ENCODE results near the gene MLLT1. TPM values are rescaled to one million over a fixed set of nuclear protein-coding genes. Genes with fewer than 3 reads are reported as not detected.

MLLT1 gene
- total RNA-seq, 1 donor, result 15.9 TPM

GRCh38 chr19:6213696-6214641 lies 65.8 kb downstream of the MLLT1 start:
- no peak for TF ChIP-seq CTCF (IDR thresholded peaks at IDR 0.05; ENCODE audit: extremely low read depth, low read depth, low read length)
- H3K4me3 ChIP-seq (ENCODE audit: insufficient read depth, low read length), result no peak overlapping the region
- H3K4me1 ChIP-seq (ENCODE audit: insufficient read depth, low read length), result no peaks in the 10 kb centered on the region
- DNase-seq (ENCODE audit: insufficient read length, low spot score, missing footprints), result peak; percentile 80
- H3K36me3 ChIP-seq (ENCODE audit: insufficient read depth, low read length), result peaks cover 3% of the 10 kb centered on the region
- H4K20me1 ChIP-seq (ENCODE audit: insufficient read depth, low read length), result peaks cover 14% of the 10 kb centered on the region
- H3K9me3 ChIP-seq (ENCODE audit: low read depth, low read length), result no peaks in the 10 kb centered on the region
- no peak overlapping the region for H2AFZ ChIP-seq (ENCODE audit: low read length)
- no peaks in the 10 kb centered on the region for H3K27me3 ChIP-seq (ENCODE audit: insufficient read depth, low read length)
- no peak overlapping the region for H3K4me2 ChIP-seq (ENCODE audit: insufficient read depth, low read length)
- H3K79me2 ChIP-seq (ENCODE audit: insufficient read depth, low read length), result peaks cover 3% of the 10 kb centered on the region
- H3K27ac ChIP-seq (ENCODE audit: low read depth, low read length), result no peak overlapping the region

DNA sequence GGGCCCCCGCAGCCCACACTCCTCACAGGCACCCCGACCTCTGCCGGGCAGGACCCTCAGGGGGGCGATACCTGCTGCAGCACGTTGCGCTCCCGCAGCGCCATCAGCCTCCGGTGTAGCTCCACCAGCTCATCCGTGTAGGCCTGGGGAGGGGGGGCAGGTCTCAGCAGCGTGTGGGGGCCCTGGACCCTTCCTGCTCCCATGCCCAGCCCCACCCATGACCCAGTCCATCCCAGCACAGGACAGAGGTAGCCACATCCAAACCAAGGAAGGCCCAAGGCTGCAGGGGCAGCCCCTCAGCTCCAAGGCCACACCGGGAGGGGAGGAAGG lies 66.5 kb downstream of the MLLT1 start:
- no peak overlapping the region for H3K4me2 ChIP-seq (ENCODE audit: insufficient read depth, low read length)
- no peaks in the 10 kb centered on the region for H3K27me3 ChIP-seq (ENCODE audit: insufficient read depth, low read length)
- H3K27ac ChIP-seq (ENCODE audit: low read depth, low read length), result no peak overlapping the region
- peaks cover 3% of the 10 kb centered on the region for H3K36me3 ChIP-seq (ENCODE audit: insufficient read depth, low read length)
- H3K79me2 ChIP-seq (ENCODE audit: insufficient read depth, low read length), result peaks cover 3% of the 10 kb centered on the region
- no peak overlapping the region for H3K4me3 ChIP-seq (ENCODE audit: insufficient read depth, low read length)
- DNase-seq (ENCODE audit: insufficient read length, low spot score, missing footprints), result peak; percentile 87
- H2AFZ ChIP-seq (ENCODE audit: low read length), result no peak overlapping the region
- H4K20me1 ChIP-seq (ENCODE audit: insufficient read depth, low read length), result peaks cover 7% of the 10 kb centered on the region
- no peak for TF ChIP-seq CTCF (IDR thresholded peaks at IDR 0.05; ENCODE audit: extremely low read depth, low read depth, low read length)
- H3K9me3 ChIP-seq (ENCODE audit: low read depth, low read length), result no peaks in the 10 kb centered on the region
- H3K4me1 ChIP-seq (ENCODE audit: insufficient read depth, low read length), result no peaks in the 10 kb centered on the region

DNA sequence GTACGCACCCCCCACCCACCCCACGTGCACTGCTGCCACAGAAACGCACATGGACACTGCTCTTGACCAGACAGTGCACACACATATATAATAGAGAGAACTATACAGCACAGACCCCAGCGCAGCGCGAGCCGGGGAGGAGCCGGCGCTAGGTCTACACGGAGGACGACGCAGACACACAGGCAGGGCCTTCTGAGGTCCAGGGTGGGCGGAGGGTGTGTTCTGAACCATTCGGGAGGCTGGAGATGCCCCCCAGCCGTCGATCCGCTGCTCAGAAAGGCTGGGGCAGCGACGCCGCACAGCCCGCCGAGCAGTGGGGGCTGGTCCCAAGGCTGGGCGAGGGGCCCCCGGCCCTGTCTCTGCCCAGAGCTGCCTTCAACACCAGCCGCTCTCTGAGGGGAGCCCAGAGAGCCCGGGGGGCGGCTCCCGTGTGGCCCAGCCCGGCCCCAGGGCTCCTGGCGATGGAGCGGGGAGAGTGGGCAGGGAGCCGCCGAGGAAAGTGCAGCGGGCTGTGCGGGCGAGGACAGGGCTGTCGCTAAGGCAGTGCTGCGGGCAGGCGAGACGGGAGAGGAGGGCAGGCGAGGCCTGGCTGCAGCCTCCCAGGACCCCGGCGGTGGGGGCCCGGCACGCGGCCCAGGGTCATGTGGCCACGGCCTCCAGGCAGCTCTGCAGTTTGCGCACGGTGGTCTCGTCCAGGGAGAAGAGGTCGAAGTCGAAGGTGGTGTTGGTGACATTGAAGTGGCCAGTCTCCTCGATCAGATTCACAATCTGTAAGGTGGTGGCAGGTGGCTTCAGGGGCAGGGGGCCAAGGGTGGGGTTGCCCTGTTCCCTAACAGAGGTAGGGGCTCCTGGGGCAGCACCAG lies 67.1 kb downstream of the MLLT1 start:
- TF ChIP-seq CTCF (IDR thresholded peaks at IDR 0.05; ENCODE audit: extremely low read depth, low read depth, low read length), result no peak
- H3K27me3 ChIP-seq (ENCODE audit: insufficient read depth, low read length), result no peaks in the 10 kb centered on the region
- no peak overlapping the region for H2AFZ ChIP-seq (ENCODE audit: low read length)
- H3K4me3 ChIP-seq (ENCODE audit: insufficient read depth, low read length), result no peak overlapping the region
- peak; percentile 73 for DNase-seq (ENCODE audit: insufficient read length, low spot score, missing footprints)
- no peak overlapping the region for H3K27ac ChIP-seq (ENCODE audit: low read depth, low read length)
- no peaks in the 10 kb centered on the region for H3K79me2 ChIP-seq (ENCODE audit: insufficient read depth, low read length)
- peaks cover 3% of the 10 kb centered on the region for H3K36me3 ChIP-seq (ENCODE audit: insufficient read depth, low read length)
- peaks cover 2% of the 10 kb centered on the region for H4K20me1 ChIP-seq (ENCODE audit: insufficient read depth, low read length)
- no peaks in the 10 kb centered on the region for H3K4me1 ChIP-seq (ENCODE audit: insufficient read depth, low read length)
- H3K9me3 ChIP-seq (ENCODE audit: low read depth, low read length), result no peaks in the 10 kb centered on the region
- H3K4me2 ChIP-seq (ENCODE audit: insufficient read depth, low read length), result no peak overlapping the region

All from osteoblast (primary cell).